HepG2 (cell line): Measurements from ENCODE around the gene ENTPD7. TPM values are rescaled to one million over a fixed set of nuclear protein-coding genes. Genes with fewer than 3 reads are reported as not detected.

Source experiments
- ATF2 ChIP-seq: sonication (generic); formaldehyde crosslinking; IDR thresholded peaks from 2 replicates; pipeline ENCODE4 v1.4.0; 2020; ENCODE audit warnings: missing genetic modification reagents
- CAMTA2 ChIP-seq: sonication (generic); formaldehyde crosslinking; IDR thresholded peaks from 2 replicates; pipeline ENCODE4 v1.4.0; 2020; ENCODE audit warnings: mild to moderate bottlenecking, missing genetic modification reagents, borderline replicate concordance
- CBX2 ChIP-seq, 2 experiments: fragments of 200-600 bp in 1 of 2; sonication (generic); formaldehyde crosslinking in 1 of 2; IDR thresholded peaks; 2 replicates each; pipeline versions ENCODE4 v1.7.0 to v1.8.1; 2018 to 2022; ENCODE audit warnings: low read depth in 2 of 2, low read length in 1 of 2, mild to moderate bottlenecking in 1 of 2, missing genetic modification reagents in 1 of 2
- CC2D1A ChIP-seq: sonication (generic); formaldehyde crosslinking; IDR thresholded peaks from 2 replicates; pipeline ENCODE4 v1.8.1; 2023; ENCODE audit warnings: mild to moderate bottlenecking, missing genetic modification reagents
- CREB3 ChIP-seq: sonication (generic); formaldehyde crosslinking; IDR thresholded peaks from 2 replicates; pipeline ENCODE4 v1.5.0; 2020; ENCODE audit warnings: missing genetic modification reagents
- EEA1 ChIP-seq: sonication (generic); formaldehyde crosslinking; IDR thresholded peaks from 2 replicates; pipeline ENCODE4 v1.5.1; 2020; ENCODE audit warnings: mild to moderate bottlenecking, missing genetic modification reagents, borderline replicate concordance
- HNF4A ChIP-seq: sonication (generic); formaldehyde crosslinking; IDR thresholded peaks from 2 replicates; pipeline ENCODE4 v1.4.0; 2020; ENCODE audit warnings: missing genetic modification reagents
- ISX ChIP-seq: sonication (generic); formaldehyde crosslinking; conservative IDR thresholded peaks from 2 replicates; pipeline ENCODE4 v1.5.0; 2020; ENCODE audit warnings: missing genetic modification reagents
- LBX2 ChIP-seq: sonication (generic); formaldehyde crosslinking; IDR thresholded peaks from 2 replicates; pipeline ENCODE4 v1.5.0; 2020; ENCODE audit warnings: missing genetic modification reagents, mild to moderate bottlenecking, borderline replicate concordance
- MEIS2 ChIP-seq: sonication (generic); formaldehyde crosslinking; IDR thresholded peaks from 2 replicates; pipeline ENCODE4 v1.9.0; 2021; ENCODE audit warnings: mild to moderate bottlenecking, missing genetic modification reagents
- NFATC3 ChIP-seq: sonication (generic); formaldehyde crosslinking; IDR thresholded peaks from 2 replicates; pipeline ENCODE4 v1.5.1; 2020; ENCODE audit warnings: mild to moderate bottlenecking, missing genetic modification reagents
- ONECUT2 ChIP-seq: sonication (generic); formaldehyde crosslinking; IDR thresholded peaks from 2 replicates; pipeline ENCODE4 v1.4.0; 2020; ENCODE audit warnings: missing genetic modification reagents
- SNAPC2 ChIP-seq: sonication (generic); formaldehyde crosslinking; IDR thresholded peaks from 2 replicates; pipeline ENCODE4 v1.8.1; 2022; ENCODE audit warnings: mild to moderate bottlenecking, missing genetic modification reagents
- SOX6 ChIP-seq, 2 experiments: fragments of 450-650 bp in 1 of 2; sonication (generic) in 1 of 2; formaldehyde crosslinking in 1 of 2; IDR thresholded peaks; 2 replicates each; pipeline versions ENCODE4 v1.4.0 to v1.6.1; 2017 to 2020; ENCODE audit warnings: antibody characterized with exemption in 1 of 2, mild to moderate bottlenecking in 1 of 2, missing genetic modification reagents in 1 of 2
- SP1 ChIP-seq, 2 experiments: fragments of 450-650 bp in 1 of 2; sonication (generic) in 1 of 2; formaldehyde crosslinking in 1 of 2; IDR thresholded peaks; 2 replicates each; pipeline versions ENCODE4 v1.4.0 to v1.6.1; 2016 to 2020; ENCODE audit warnings: missing genetic modification reagents in 1 of 2
- TFE3 ChIP-seq: IDR thresholded peaks from 2 replicates; pipeline ENCODE4 v1.6.1; 2016
- ZFP82 ChIP-seq: sonication (generic); formaldehyde crosslinking; IDR thresholded peaks from 2 replicates; pipeline ENCODE4 v1.5.1; 2020; ENCODE audit warnings: mild to moderate bottlenecking, missing genetic modification reagents, borderline replicate concordance
- ZNF124 ChIP-seq: sonication (generic); formaldehyde crosslinking; IDR thresholded peaks from 2 replicates; pipeline ENCODE4 v1.4.0; 2020; ENCODE audit warnings: missing genetic modification reagents
- ZNF234 ChIP-seq: sonication (generic); formaldehyde crosslinking; conservative IDR thresholded peaks from 2 replicates; pipeline ENCODE4 v1.5.1; 2020; ENCODE audit warnings: mild to moderate bottlenecking, missing genetic modification reagents
- ZNF263 ChIP-seq: sonication (generic); formaldehyde crosslinking; IDR thresholded peaks from 2 replicates; pipeline ENCODE4 v1.4.0; 2020; ENCODE audit warnings: missing genetic modification reagents
- ZNF274 ChIP-seq: sonication (generic); formaldehyde crosslinking; IDR thresholded peaks from 2 replicates; pipeline ENCODE4 v1.5.1; 2020; ENCODE audit warnings: mild to moderate bottlenecking, missing genetic modification reagents
- ZNF503 ChIP-seq: sonication (generic); formaldehyde crosslinking; IDR thresholded peaks from 2 replicates; pipeline ENCODE4 v1.4.0; 2020; ENCODE audit warnings: missing genetic modification reagents
- ZNF652 ChIP-seq: IDR thresholded peaks from 2 replicates; pipeline ENCODE4 v1.6.1; 2016; ENCODE audit warnings: low read depth, borderline replicate concordance
- ZNF891 ChIP-seq: sonication (generic); formaldehyde crosslinking; IDR thresholded peaks from 2 replicates; pipeline ENCODE4 v1.5.0; 2020; ENCODE audit warnings: mild to moderate bottlenecking, missing genetic modification reagents
- polyA plus RNA-seq, 8 experiments: library from polyadenylated mRNA; depleted of rRNA in 3 of 8; stranded (reverse) in 7 of 8; unstranded in 1 of 8; fragments of >200 nt; fragmentation: Illumina TruSeq in 4 of 8; extraction: Trizol in 4 of 8; gene quantifications; 2 replicates each; pipeline versions ENCODE4 v1.2.1 to v1.2.3, GENCODE V29; 2011 to 2016; ENCODE audit warnings: low read depth in 4 of 8, missing spikeins in 1 of 8, mixed read lengths in 1 of 8; ENCODE audit not compliant: insufficient read depth in 1 of 8
- total RNA-seq, 5 experiments: library from RNA; depleted of rRNA; stranded (reverse); fragments of >200 nt; fragmentation: Illumina TruSeq; extraction: Trizol; gene quantifications; 2 replicates each; pipeline ENCODE4 v1.2.3, GENCODE V29; 2016; ENCODE audit warnings: low read depth in 1 of 5

ENTPD7 gene
- total and polyA plus RNA-seq, 2 of the 13 experiments (the other 11 are each of a cell fraction or from before 2014, with no cell fraction given) = 7.6 to 36.5 TPM

- no peak for TF ChIP-seq ZFP82 (CRISPR knock-in tag)
- no peak for TF ChIP-seq CREB3 (CRISPR knock-in tag)
- no peak for TF ChIP-seq ONECUT2 (CRISPR knock-in tag)
- no peak for TF ChIP-seq NFATC3
- no peak for TF ChIP-seq ZNF234 (CRISPR knock-in tag)
- TF ChIP-seq LBX2 = no peak; the same call in 1 of the 2 replicates
- no peak for TF ChIP-seq CAMTA2
- TF ChIP-seq ZNF263 (CRISPR knock-in tag) = peak; percentile 89
- no peak for TF ChIP-seq HNF4A (CRISPR knock-in tag)
- no peak for TF ChIP-seq SNAPC2 (CRISPR knock-in tag)
- no peak; the same call in 1 of the 2 replicates for TF ChIP-seq ZNF124 (CRISPR knock-in tag)
- TF ChIP-seq EEA1 (CRISPR knock-in tag) = no peak
- no peak for TF ChIP-seq ZNF274 (CRISPR knock-in tag)
- TF ChIP-seq TFE3 (CRISPR knock-in tag) = no peak
- peak; percentile 53 for TF ChIP-seq ZNF652
- no peak for TF ChIP-seq CBX2 (IDR thresholded peaks at IDR 0.05; ENCODE audit: low read depth, low read length)
- TF ChIP-seq CBX2 (CRISPR knock-in tag; IDR thresholded peaks at IDR 0.05; ENCODE audit: low read depth) = no peak
- TF ChIP-seq SOX6 (IDR thresholded peaks at IDR 0.05) = no peak
- TF ChIP-seq SOX6 (CRISPR knock-in tag; IDR thresholded peaks at IDR 0.05) = no peak
- TF ChIP-seq SP1 (IDR thresholded peaks at IDR 0.05) = no peak
- no peak for TF ChIP-seq SP1 (CRISPR knock-in tag; IDR thresholded peaks at IDR 0.05)
- no peak; the same call in 1 of the 2 replicates for TF ChIP-seq MEIS2 (CRISPR knock-in tag)
- TF ChIP-seq ZNF891 = no peak
- TF ChIP-seq ZNF503 = no peak; the same call in 1 of the 2 replicates
- no peak for TF ChIP-seq ISX (CRISPR knock-in tag)
- no peak for TF ChIP-seq CC2D1A (CRISPR knock-in tag)
- no peak for TF ChIP-seq ATF2 (CRISPR knock-in tag)
Measured at GRCh38 chr10:99621454-99622251, 37.7 kb upstream of the ENTPD7 start (continued).
